Measurements from ENCODE around the gene ZFAND6.

The ZFAND6 gene

DNA sequence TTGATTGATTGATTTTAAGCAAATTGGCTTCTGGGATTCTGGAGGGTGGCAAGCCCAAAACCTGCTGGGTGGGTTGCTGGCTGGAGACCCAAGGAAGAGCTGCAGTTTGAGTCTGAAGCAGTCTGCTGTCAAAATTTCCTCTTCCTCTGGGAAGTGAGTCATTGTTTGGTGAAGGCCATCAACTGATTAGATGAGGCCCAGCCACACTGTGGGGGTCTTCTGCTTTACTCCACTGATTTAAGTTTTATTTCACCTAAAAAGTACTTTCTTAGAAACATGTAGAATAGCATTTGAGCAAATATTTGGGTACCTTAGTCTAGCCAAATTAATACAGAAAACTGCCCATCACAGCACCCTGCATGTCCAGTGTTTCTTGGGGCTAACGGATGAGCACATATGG lies 127.1 kb downstream of the ZFAND6 start:
- TF ChIP-seq, protein P1, sequence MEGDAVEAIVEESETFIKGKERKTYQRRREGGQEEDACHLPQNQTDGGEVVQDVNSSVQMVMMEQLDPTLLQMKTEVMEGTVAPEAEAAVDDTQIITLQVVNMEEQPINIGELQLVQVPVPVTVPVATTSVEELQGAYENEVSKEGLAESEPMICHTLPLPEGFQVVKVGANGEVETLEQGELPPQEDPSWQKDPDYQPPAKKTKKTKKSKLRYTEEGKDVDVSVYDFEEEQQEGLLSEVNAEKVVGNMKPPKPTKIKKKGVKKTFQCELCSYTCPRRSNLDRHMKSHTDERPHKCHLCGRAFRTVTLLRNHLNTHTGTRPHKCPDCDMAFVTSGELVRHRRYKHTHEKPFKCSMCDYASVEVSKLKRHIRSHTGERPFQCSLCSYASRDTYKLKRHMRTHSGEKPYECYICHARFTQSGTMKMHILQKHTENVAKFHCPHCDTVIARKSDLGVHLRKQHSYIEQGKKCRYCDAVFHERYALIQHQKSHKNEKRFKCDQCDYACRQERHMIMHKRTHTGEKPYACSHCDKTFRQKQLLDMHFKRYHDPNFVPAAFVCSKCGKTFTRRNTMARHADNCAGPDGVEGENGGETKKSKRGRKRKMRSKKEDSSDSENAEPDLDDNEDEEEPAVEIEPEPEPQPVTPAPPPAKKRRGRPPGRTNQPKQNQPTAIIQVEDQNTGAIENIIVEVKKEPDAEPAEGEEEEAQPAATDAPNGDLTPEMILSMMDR (IDR thresholded peaks at IDR 0.05; ENCODE audit: control insufficient read depth, insufficient read depth, low read depth, low read length, missing control alignments) = no peak

More for the DNA sequence above, 127.1 kb downstream of the ZFAND6 start:
- no peak for DNase-seq (ENCODE audit: low read depth)
- H3K4me3 ChIP-seq (ENCODE audit: control insufficient read depth, low read depth, low read length) = no peak overlapping the region

Data from AG09309 (cell line).